GM21367 (cell line): ENCODE measurements around the gene TVP23C.

ENCODE experiments used
- ATAC-seq: cut with Tn5 transposase; IDR thresholded peaks from one replicate; pipeline ENCODE4 v1.9.1; 2021; ENCODE audit not compliant: unreplicated experiment

The TVP23C gene

GRCh38 chr17:15496735-15497670, 66.3 kb downstream of the TVP23C start:
- no peak for ATAC-seq

GRCh38 chr17:15494821-15495220, 68.5 kb downstream of the TVP23C start:
- no peak for ATAC-seq

- no peak for ATAC-seq
Measured at GRCh38 chr17:15493693-15494035, 69.6 kb downstream of the TVP23C start.

GRCh38 chr17:15492791-15493692, 70.2 kb downstream of the TVP23C start:
- no peak for ATAC-seq

GRCh38 chr17:15492186-15492585, 71.1 kb downstream of the TVP23C start:
- ATAC-seq = no peak

- no peak for ATAC-seq
Measured at GRCh38 chr17:15490634-15491261, 72.5 kb downstream of the TVP23C start.

GRCh38 chr17:15488557-15488956, 74.7 kb downstream of the TVP23C start:
- ATAC-seq = no peak

GRCh38 chr17:15485045-15485444, 78.2 kb downstream of the TVP23C start:
- ATAC-seq = no peak

GRCh38 chr17:15483431-15483830, 79.9 kb downstream of the TVP23C start:
- ATAC-seq = no peak

GRCh38 chr17:15482476-15482875, 80.8 kb downstream of the TVP23C start:
- ATAC-seq = no peak

- no peak for ATAC-seq
Measured at GRCh38 chr17:15481481-15481880, 81.8 kb downstream of the TVP23C start.

- no peak for ATAC-seq
Measured at GRCh38 chr17:15480204-15480603, 83.1 kb downstream of the TVP23C start.

- ATAC-seq = no peak
Measured at GRCh38 chr17:15479703-15480102, 83.6 kb downstream of the TVP23C start.

- ATAC-seq = no peak
Measured at GRCh38 chr17:15478845-15479244, 84.4 kb downstream of the TVP23C start.

- ATAC-seq = no peak
Measured at GRCh38 chr17:15475631-15476354, 87.5 kb downstream of the TVP23C start.

- no peak for ATAC-seq
Measured at GRCh38 chr17:15472891-15473290, 90.4 kb downstream of the TVP23C start.

- ATAC-seq = no peak
Measured at GRCh38 chr17:15470536-15470935, 92.7 kb downstream of the TVP23C start.

- no peak for ATAC-seq
Measured at GRCh38 chr17:15469260-15469659, 94.0 kb downstream of the TVP23C start.

GRCh38 chr17:15468126-15468525, 95.2 kb downstream of the TVP23C start:
- ATAC-seq = no peak

- ATAC-seq = no peak
Measured at GRCh38 chr17:15467592-15467991, 95.7 kb downstream of the TVP23C start, which contains the start of gene CDRT4. CDRT4 (minus strand) TSS chr17:15467621; CDS start chr17:15440238, 27,383 bp downstream.

- ATAC-seq = no peak
Measured at GRCh38 chr17:15466131-15466530, 97.2 kb downstream of the TVP23C start.
